ENCODE results near the gene LENG8.

LENG8 gene

DNA sequence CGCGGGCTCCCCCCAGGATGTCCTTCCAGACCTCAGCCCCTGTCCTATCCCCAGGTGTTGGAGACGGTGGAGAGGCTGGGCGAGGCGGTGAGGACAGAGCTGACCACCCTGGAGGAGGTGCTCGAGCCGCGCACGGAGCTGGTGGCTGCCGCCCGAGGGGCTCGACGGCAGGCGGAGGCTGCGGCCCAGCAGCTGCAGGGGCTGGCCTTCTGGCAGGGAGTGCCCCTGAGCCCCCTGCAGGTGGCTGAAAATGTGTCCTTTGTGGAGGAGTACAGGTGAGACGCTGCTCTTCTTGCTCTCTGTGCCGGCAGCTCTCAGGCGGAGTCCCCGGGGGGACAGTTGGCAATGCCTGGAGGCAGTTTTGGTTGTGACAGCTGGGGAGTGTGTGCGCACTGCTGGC is 26.9 kb upstream of the LENG8 start:
- no peak for DNase-seq (ENCODE audit: low read depth in 2 of 2)

DNA sequence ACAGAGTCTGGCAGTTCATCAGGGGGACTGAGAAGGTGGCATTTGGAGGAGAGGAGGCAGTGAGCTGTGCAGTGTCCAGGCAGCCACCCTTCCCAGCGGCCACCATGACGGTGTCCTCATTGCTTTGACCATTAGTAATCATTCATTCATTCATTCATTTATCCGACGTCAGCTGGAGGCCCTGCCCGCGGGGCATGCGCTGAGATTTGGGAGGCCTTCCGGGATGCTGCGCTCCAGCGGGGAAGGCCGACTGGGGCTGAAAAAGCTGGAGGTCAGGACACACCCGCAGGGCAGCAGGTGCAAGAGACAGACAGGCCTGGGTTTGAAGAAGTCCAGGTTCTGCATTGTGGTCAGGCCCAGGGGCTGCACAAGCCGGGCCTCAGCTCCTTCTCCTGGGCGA is 24.8 kb upstream of the LENG8 start:
- no peak for DNase-seq (ENCODE audit: low read depth in 2 of 2)

DNA sequence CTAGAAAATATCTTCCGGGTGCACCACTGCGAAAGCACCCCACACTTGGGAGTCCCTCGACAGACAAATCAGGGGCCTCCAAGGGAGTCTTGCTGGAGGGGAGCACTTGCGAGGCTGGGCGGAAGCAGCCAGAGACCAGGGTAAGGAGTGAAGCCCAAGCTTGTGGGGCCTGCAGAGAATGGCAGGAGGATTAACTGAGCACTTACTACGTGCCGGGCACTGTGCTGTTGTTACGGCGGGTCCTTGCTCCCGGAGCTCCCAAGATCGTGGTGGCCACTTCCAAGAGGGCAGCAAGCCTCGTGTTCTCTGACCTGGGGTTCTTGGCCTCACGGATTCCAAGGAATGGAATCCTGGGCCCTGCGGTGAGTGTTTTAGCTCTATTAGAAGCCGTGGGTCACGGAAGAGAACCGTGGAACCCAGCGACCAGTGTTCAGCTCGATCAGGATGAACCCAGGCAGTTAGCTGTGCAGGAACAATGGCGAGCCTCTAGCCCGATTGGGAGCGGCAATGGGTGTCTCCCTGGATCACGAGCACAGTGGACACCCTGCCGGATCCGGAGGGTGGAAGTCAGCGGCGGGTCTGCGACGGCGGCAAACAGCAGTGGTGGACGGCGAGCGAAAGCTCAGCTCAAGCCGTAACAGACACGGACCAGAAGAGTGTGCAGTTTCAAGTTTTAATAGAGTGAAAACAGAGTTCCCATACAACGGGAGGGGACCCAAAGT is 24.2 kb upstream of the LENG8 start:
- no peak for DNase-seq (ENCODE audit: low read depth in 2 of 2)

DNA sequence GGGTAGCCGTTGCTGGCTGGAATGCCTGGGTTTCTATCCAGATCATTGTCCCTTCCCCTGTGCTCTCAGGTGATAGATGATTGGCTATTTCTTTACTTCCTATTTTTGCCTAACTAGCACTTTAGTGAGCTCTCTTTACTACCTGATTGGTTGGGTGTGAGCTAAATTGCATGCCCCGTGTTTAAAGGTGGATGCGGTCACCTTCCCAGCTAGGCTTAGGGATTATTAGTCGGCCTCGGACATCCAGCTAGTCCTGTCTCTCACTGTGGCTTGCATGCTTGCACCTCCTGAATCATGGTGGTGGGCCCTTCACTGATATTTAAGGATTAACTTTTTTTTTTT is 23.6 kb upstream of the LENG8 start:
- no peak for DNase-seq (ENCODE audit: low read depth in 2 of 2)

DNA sequence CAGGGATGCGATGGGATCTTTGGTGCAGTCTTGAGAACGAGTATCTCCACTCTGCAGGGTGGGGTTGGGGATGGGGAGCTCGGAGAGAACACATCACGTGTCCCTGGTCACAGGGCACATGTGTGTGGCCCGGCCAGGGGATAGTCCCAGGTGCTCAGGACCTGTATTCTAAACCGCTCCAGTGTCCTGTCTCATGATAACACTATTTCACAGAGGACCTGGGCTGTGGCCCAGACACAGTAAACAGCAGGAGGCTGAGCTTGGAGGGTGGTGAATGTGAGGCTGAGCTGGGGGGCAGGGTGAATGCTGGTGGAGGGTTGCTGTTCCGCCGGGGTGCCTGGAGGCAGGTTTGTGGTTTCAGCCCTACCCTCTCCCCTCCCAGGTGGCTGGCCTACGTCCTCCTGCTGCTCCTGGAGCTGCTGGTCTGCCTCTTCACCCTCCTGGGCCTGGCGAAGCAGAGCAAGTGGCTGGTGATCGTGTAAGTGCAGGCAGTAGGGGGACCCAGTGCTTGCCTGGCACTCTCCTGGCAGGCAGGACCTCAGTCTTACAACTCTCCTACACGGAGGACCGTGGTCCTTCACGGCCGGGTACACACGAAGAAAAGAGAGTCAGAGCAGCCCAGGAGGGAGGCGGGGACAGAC is 22.6 kb upstream of the LENG8 start:
- no peak for DNase-seq (ENCODE audit: low read depth in 2 of 2)

DNA sequence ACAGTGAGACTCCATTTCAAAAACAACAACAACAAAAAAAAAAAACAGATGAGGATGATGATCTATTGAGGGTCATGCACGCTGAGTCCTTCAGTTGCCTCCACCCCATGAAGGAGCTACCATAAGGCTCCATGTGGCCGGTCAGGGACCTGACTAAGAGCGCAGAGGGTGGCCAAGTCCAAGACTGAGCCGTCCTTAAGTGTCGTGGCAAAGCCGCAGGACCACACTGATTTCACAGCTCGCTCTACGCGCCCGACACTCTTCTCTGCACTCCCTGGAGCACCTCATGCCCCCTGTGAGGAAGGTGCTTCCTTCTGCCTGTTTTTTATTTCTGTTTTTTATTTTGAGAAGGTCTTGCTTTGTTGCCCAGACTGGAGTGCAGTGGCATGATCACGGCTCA is 21.4 kb upstream of the LENG8 start:
- no peak for DNase-seq (ENCODE audit: low read depth in 2 of 2)

DNA sequence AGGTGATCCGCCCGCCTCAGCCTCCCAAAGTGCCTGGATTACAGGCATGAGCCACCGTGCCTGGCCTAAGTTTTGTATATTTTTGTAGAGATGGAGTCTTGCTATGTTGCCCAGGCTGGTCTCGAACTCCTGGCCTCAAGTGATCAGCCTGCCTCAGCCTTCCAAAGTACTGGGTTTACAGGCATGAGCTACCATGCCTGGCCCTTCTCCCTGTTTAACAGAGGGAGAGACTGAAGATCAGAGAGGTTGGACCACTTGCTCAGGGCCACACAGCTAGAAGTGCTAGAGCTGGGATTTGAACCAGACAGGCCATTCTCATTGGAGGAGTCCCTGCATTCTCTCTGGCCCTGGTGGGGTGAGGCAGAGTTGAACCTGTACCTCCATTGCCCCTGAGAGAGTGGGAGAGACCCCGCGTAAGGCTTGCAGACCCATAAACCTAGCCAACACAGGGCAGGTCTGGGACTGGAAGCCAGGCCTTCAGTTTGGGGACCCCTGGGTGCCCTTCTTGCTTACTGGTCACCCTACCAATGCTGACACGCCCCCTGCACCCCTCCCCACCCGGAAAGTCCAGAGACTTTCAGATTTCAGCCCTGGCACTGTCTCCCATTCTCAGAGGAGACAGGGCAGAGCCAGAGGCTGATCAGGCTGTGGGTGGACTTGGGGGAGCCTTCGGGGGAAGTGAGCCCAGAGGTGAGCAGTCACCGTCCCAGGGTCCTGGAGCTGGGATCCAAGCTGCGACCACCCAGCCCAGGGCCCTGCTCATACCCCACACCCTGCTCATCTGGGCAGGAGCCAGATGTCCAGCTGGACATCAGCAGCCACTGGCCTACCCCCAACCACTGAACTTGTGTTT is 20.4 kb upstream of the LENG8 start:
- no peak for DNase-seq (ENCODE audit: low read depth in 2 of 2)

DNA sequence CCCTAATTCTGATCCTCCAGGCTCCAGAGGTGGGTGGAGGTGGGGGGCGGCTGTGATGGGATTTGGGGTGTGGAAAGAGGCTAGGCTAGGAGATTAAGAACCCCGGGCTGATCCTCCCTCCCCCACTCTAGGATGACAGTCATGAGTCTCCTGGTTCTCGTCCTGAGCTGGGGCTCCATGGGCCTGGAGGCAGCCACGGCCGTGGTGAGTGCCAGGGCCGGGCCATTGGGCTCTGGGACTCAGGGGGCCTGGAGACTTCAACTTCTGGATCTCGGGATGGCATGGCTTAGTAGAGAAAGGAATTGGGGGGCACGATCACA is 19.9 kb upstream of the LENG8 start:
- no peak for DNase-seq (ENCODE audit: low read depth in 2 of 2)

DNA sequence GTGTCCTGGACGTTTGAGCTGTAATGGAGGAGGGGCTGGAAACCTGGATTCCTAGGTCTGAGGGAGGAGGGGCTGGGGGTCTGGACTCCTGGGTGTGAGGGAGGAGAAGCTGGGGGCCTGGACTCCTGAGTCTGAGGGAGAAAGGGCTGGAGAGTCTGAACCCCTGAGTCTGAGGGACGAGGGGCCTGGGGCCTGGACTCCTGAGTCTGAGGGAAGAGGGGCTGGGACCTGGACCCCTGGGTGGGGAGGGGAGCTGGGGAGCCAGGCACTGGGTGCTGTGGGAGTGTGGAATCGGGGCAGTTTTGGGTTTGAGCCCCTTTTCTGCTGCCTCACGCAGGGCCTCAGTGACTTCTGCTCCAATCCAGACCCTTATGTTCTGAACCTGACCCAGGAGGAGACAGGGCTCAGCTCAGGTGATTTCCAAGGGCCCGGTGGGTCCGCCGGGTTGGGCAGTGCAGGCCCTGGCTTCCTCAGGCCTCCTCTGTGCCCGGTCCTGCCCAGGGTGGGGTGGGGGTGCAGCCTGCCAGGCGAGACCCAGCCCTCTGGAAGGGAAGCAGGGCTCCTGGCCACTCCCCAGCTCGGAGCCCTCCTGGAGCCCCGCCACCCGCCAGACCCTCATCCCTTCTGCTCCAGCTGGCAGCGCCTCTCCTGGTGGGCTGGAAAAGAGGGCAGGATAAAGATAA is 19.3 kb upstream of the LENG8 start:
- DNase-seq (ENCODE audit: low read depth in 2 of 2) = no peak

DNA sequence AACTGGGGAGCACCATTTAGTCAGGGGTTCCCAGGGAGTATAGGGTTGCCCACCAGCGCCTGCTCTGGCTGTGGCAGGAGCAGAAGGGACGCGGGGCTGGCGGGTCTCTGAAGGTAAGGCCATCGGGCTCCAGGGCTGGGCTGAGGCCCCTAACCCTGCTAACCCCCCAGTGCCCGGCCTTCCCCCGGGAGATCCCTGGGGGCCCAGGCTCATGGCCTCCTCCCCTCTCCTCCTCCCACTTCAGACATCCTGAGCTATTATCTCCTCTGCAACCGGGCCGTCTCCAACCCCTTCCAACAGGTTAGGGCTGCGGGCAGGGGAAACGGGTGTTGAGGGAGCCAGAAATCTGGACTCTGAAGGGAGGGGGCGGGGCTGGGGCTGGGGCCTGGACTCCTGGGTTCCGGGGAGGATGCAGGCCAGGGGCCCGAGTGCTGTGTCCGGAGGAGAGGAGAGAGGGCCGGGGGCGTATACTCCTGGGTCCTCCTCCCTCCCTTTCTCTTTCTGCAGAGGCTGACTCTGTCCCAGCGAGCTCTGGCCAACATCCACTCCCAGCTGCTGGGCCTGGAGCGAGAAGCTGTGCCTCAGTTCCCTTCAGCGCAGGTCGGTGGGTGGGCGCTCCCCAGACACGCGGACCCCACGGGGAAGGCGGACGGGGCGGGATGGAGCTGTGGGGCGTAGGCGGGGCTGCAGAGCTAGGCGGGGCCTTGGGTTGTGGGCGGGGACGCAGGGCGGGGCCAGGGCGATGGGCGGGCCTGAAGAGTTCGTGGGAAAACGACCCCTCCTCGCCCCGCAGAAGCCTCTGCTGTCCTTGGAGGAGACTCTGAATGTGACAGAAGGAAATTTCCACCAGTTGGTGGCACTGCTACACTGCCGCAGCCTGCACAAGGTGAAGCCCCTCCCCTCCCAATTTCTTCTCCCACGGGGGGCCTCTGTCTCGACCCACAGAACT is 18.4 kb upstream of the LENG8 start:
- no peak for DNase-seq (ENCODE audit: low read depth in 2 of 2)

DNA sequence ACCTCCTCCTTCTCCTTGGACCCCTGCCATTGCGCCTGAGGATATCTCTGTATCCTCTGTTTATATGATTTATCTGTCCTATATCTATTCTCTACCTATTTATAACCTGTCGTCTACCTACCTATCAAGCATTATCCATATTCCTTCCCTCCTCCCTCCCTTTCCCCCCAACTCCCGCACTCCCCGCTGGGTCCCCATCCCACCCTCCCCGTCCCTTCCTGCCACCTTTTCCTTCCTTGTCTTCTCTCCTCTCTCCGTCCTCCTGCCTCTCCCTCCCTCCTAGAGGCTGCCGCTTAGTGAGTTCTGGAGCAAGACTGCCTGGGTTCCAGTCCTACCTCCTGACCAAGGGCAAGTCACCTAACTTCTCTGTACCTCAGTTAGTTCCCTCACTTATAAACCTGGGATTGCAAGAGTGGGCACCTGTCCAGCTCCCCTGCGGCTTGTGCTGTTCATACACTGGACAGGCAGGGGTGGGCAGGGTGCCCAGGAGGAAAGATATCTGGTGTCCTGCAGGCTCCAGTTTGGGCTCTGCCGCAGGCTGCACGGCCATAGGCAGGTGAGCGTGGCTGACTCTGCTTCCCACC is 17.7 kb upstream of the LENG8 start:
- DNase-seq (ENCODE audit: low read depth in 2 of 2) = no peak

DNA sequence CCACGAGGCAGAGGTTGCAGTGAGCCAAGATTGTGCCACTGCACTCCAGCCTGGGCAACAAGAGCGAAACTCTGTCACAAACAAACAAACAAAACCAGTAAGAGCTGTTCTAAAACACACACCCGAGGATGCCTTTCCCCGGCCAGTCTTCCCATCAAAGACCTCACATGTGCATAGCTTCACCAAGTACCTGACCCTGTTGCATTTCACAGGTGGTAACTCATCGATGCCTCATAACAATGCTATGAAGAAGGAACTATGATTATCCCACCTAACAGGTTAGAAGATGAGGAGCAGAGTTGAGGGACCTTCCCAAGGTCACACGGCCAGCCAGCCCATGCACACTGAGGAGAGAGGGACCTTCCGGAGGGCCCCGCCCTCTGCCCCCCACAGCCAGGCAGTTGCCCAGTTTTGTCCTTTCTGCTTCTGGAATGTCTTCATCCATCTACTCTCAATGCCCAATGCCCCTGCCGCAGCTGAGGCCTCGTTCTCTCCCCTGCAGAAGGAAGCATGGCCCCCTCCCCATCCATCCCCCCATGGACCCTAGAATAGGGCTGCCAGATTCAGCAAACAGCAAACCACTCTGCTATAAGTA is 16.8 kb upstream of the LENG8 start:
- DNase-seq (ENCODE audit: low read depth in 2 of 2) = no peak

DNA sequence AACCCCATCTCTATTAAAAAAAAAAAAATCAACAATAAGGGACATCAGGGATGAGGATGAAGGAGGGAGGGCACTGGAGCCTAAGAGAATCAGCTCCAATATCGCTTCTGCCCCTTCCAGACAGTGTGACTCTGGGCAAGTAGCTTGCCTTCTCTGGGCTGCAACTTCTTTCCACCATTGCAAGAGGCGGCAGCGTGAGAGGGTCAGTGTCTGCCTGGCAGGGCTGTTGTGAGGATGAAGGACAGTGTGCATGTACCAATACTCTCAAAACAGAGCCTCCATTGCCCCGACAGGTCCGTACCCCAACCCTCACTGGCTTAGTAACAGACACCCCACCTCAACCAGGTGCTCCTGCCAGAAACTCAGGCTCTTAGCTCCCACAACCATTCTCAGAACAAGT is 15.3 kb upstream of the LENG8 start:
- DNase-seq (ENCODE audit: low read depth in 2 of 2) = no peak

DNA sequence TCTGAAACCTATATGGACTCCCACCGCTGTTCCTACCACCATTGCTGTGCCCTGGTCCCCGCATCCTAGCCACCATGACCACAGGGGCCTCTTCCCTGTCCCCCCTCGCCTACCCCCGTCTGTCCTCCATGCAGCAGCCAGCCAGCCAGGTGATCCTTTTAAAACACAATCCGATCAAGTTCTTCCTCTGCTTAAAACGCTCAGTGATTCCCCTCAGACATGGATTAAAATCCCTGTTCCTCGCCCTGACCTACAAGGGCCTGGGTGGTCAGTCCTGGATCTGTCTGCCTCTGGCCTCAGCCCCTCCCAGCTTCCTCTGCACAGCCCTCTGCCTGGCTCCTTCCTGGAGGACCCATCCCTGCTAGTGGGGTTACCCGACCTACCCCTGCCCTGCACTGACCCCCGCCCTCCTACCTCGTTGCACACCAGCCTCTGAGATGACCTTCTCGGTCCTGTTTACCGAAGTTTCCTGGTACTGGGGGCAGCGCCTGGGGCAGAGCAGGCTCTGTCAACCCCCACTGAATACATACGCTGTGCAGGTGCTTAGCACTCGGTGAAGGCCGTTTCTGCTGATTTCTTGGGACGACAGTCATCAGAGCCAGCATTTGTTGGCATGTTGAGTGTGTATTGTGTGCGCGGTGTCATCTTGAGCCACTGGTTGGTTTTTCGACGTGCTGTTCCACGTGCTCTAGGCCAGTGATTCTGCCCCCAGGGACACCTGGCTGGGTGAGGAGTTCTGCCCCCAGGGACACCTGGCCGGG is 14.7 kb upstream of the LENG8 start:
- DNase-seq (ENCODE audit: low read depth in 2 of 2) = no peak

DNA sequence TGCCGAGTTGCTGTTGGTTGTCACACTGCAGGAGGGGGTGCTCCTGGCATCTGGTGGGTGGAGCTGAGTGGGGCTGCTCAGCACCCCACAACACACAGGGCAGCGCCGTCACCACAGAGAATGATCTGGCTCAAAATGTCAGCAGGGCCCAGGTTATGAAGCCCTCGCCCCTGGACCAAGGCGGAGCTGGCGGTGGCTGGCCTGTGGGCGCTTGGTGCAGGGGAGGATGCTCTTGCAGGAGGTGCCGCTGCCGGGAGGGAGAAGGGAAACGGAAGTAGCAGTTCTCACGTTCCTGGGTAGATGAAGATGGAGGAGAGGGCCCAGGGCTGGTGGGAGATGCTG is 14.2 kb upstream of the LENG8 start:
- DNase-seq (ENCODE audit: low read depth in 2 of 2) = no peak

DNA sequence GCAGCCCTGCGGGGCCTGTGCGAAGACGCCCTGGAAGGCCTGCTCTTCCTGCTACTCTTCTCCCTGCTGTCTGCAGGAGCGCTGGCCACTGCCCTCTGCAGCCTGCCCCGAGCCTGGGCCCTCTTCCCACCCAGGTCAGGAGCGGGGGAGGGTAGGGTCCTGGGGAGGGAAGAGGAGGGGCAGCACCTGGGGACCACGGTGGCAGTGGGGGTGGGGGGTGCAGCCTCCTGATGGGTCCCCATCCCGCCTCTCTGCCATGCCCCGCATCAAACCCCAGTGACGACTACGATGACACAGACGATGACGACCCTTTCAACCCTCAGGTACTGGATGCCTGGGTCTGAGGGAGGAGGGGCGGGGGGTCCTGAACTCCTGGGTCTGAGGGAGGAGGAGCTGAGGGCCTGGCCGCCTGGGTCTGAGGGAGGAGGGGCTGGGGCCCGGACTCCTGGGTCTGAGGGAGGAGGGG is 13.4 kb upstream of the LENG8 start:
- DNase-seq (ENCODE audit: low read depth in 2 of 2) = no peak

DNA sequence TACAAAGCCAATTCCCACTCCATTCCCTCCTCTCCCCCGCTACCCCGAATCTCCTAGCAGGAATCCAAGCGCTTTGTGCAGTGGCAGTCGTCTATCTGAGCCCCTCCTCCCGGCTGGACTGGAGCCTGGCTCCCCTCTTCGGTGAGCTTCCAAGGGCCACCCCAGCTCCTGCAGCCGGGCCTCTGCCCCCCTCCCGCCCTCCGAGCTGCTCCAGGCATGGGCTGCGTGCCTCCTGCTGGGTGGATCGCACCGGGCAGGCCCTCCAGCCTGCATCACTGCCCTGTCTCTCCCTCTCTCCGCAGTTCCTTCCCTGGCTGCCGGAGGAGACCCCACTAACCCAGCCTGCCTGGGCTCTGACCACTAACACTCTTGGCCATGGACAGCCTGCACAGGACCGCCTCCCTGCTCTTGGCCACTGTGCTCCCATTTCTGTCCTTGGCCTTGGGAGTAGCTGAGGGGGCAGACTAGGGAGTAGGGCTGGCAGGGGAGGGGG is 12.9 kb upstream of the LENG8 start:
- DNase-seq (ENCODE audit: low read depth in 2 of 2) = no peak

DNA sequence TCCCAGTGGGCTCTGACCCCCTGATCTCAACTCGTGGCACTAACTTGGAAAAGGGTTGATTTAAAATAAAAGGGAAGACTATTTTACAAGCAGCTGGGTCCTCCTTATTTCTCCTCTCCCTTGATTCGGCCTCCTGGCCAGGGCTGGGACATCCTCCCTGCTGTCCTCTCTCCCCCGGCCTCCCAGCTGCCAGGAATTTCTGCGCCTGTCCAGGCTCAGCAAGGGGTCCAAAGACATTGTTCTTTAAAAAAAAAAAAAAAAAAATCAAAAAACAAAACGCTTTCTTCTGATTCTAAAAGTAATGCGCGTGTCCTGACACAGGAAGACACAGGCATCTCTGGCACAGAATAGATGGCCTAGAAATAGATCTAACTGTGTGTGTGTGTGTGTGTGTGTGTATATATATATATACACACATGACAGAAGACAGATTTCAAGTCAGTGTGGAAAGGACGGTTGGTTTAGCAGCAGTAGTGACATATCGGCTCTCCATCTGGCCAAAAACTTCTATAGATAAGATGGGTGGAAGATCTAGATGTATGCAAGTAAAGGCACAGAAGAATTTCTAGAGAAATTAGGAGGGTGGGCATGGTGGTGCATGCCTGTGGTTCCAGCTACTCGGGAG is 12.3 kb upstream of the LENG8 start:
- no peak for DNase-seq (ENCODE audit: low read depth in 2 of 2)

DNA sequence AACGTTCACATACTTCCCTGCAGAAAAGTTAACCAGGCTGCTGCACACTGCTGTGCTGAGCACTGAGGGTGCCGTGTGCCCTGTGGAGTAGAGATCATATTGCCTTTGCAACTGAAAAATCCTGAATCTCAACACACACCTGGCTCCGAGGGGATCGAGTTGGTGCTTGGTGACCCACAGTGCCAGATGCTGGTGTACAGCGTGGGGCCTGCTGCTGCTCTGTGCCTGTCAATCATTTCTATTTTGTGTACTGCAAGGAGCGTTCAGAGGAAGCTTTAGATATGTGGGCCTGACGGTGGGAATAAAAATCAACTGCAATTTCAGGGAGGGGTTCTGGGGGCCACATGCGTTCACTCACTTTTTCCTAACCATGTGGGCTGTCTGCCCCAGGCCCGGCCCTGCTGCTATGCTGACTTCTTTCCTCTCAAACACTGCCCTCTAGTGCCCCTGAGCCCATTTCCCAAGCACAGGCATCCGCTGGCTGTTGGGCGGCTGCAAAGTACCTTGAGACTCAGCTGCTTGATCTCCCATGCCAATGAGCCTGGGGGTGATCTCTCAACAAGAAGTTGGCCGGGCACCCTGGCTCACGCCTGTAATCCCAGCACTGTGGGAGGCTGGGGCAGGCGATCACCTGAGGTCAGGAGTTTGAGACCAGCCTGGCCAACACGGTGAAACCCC is 9.7 kb upstream of the LENG8 start:
- DNase-seq (ENCODE audit: low read depth in 2 of 2) = no peak
